Measurements from ENCODE around the gene CCDC85C. TPM values are rescaled to one million over a fixed set of nuclear protein-coding genes. Genes with fewer than 3 reads are reported as not detected.

The CCDC85C gene
- total RNA-seq, 2 donors from 2014 or later, result 54.0 to 73.4 TPM

DNA sequence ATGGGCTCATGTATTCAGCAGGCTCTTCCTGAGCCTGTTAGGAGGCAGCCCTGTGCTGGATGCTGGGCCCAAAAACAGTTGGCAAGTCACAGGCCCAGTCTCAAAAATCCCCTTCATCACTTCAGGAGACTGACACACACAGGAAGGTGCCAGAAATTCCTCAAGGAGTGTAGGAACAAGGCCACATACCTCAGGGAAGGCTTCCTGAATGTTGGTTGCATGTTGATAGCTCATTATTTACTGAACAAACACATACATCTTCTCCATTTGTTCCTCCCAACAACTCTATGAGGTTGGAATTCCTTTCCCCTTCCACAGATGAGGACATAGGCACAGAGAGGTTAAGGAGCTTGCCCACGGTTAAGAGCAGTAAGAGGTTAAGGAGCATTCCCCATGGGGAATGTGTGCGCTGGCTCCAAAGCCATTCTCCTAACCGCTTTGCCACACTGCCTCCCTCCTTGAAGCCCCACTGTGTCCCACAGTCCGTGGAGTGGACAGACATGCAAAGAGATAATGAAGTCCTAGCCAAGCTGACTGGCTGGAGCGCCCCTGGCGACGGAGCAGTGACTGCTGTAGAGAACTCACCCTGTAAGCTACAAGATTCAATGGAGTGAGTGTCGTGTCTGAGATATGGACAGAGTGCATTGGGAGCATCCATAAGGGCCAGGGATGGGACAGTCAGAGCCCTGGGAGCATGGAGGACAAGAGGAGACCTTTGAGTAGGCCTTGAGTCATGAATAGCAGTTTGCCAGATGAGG lies 44.2 kb upstream of the CCDC85C start:
- no peak for DNase-seq
- Histone ChIP-seq H3K4me1 (no peaks in the 10 kb centered on the region), H3K27ac (no peak overlapping the region), H3K27me3 (peaks cover 12% of the 10 kb centered on the region), H3K4me3 (no peak overlapping the region), H3K9me3 (no peaks in the 10 kb centered on the region), H3K9ac (ENCODE audit: low read depth in 2 of 2, low read length in 2 of 2) (no peak overlapping the region), H3K36me3 (no peaks in the 10 kb centered on the region)
- TF ChIP-seq, protein P1, sequence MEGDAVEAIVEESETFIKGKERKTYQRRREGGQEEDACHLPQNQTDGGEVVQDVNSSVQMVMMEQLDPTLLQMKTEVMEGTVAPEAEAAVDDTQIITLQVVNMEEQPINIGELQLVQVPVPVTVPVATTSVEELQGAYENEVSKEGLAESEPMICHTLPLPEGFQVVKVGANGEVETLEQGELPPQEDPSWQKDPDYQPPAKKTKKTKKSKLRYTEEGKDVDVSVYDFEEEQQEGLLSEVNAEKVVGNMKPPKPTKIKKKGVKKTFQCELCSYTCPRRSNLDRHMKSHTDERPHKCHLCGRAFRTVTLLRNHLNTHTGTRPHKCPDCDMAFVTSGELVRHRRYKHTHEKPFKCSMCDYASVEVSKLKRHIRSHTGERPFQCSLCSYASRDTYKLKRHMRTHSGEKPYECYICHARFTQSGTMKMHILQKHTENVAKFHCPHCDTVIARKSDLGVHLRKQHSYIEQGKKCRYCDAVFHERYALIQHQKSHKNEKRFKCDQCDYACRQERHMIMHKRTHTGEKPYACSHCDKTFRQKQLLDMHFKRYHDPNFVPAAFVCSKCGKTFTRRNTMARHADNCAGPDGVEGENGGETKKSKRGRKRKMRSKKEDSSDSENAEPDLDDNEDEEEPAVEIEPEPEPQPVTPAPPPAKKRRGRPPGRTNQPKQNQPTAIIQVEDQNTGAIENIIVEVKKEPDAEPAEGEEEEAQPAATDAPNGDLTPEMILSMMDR (IDR thresholded peaks at IDR 0.05), result no peak
- intact Hi-C loops (cut with DNase I), result no loop called here

DNA sequence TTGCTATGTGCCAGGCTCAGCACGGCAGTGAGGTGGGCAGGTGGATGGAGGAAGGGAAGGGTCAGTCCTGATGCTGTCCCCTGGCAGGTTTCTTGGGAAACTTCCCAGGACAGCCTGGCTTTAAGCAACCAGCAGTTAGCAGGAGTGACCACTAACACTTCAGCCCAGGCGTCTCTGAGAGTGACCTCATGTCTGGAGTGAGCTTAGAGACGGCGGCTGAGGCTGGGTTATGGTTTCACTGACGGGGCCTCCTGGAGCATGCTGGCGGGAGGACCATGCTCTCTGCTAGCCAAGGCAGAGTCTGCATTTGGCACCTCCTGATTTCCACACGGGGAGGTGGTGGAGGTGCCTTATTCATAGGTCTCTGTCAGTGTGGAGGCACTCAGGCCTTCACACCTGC lies 43.4 kb upstream of the CCDC85C start:
- H3K36me3 ChIP-seq, result no peaks in the 10 kb centered on the region
- no peaks in the 10 kb centered on the region for H3K4me1 ChIP-seq
- no peak for DNase-seq
- H3K4me3 ChIP-seq, result no peak overlapping the region
- peaks cover 12% of the 10 kb centered on the region for H3K27me3 ChIP-seq
- H3K27ac ChIP-seq, result no peak overlapping the region
- H3K9ac ChIP-seq (ENCODE audit: low read depth in 2 of 2, low read length in 2 of 2), result no peak overlapping the region
- TF ChIP-seq, protein P1 (IDR thresholded peaks at IDR 0.05), result no peak
- intact Hi-C loops (cut with DNase I), result no loop called here
- H3K9me3 ChIP-seq, result no peaks in the 10 kb centered on the region

DNA sequence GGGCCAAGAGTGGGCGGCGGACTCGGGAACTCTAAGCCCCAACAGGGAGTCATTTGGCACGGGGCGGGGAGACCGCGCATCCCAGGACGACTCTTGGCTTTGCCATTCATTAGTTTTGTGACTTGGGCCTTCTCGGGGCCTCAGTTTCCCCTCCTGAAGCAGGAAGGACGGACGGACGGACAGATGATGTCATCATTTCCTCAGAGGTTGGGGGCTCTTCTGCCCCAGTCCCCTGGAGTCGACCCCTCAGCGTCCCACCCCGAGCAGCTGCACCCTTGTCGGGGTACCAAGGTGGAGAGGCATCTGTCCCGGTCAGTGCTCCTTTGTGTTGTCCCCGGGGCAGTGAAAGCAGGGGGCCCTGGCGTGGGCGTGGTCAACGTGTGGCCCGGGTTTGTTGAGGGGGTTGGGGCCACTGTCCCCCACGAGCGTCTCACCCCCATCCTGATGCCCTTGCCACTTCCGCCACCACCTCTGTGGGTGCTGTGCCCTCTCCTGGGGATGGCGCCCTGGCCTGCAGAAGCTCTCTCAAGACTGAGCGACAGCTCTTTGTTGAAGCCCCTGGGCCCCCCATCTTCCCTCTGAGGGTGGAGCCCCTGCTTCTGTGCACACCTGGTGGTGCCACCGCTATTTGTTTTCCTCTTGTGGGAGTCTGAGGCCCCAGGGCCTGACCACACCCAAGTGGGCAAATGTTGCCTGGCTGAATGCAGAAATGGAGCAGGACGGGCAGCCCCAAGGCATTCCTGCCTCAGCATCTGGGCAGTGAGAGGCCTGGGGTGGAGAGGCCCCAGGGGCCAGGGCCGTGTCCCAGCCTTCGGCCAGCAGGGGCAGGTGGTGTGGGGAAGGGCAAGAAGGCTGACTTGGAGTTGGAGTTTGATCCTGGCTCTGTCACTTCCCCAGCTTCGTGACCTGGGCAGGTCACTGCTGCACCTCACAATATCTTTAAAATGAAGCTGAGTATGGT lies 41.8 kb upstream of the CCDC85C start:
- Histone ChIP-seq H3K27me3 (peaks cover 12% of the 10 kb centered on the region), H3K27ac (no peak overlapping the region), H3K9me3 (no peaks in the 10 kb centered on the region), H3K9ac (ENCODE audit: low read depth in 2 of 2, low read length in 2 of 2) (peak overlapping the region in 1 of 2 donors; percentile 26), H3K36me3 (no peaks in the 10 kb centered on the region), H3K4me3 (peak overlapping the region; percentile 33), H3K4me1 (no peaks in the 10 kb centered on the region)
- TF ChIP-seq, protein P1 (IDR thresholded peaks at IDR 0.05), result no peak
- intact Hi-C loops (cut with DNase I), result no loop called here
- DNase-seq, result no peak

DNA sequence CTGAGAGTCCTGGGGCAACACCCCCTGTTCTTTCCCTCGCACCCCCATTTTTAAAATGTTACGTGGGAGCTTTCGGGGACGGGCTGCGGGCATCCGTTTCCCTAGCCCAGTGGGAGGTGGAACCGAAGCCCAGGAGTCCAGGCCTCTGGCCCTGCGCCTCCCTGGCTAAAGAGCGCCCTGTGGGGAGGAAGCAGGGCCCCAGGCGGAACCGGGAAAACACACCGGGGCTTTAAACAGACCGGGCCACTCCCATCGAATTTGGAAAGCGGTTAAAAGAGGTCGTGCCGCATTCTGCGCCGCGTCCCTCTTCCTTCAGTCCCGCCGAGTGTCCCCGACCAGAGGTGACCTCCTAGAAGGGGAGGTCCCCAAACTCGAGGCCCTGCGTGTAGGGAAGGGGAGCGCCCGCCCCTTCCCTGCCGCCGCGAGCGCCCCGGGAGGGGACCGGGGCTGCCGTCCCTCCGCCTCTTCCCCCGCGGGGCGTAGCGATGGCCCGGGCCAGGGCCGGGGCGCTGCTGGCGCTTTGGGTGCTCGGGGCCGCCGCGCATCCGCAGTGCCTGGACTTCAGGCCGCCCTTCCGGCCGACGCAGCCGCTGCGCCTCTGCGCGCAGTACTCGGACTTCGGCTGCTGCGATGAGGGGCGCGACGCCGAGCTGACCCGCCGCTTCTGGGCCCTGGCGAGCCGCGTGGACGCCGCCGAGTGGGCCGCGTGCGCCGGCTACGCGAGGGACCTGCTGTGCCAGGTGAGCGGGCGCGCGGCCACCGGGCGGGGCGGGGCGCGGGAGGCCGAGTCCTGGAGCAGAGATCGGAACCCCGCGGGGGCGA lies 40.9 kb upstream of the CCDC85C start, which contains the start of gene HHIPL1:
Gene HHIPL1 (plus strand): TSS at position 407 of the 822 bp plus-strand sequence. CDS start 79 bp downstream, at position 486.
- H3K27ac ChIP-seq, result no peak within 1 kb of the TSS
- intact Hi-C loops (cut with DNase I), result no loop called here
- peak within 1 kb of the TSS in 1 of 2 donors; percentile 26 for H3K9ac ChIP-seq (ENCODE audit: low read depth in 2 of 2, low read length in 2 of 2)
- no peaks in the 10 kb centered on the region for H3K36me3 ChIP-seq
- H3K27me3 ChIP-seq, result peaks cover 12% of the 10 kb centered on the region
- DNase-seq, result no peak
- no peaks in the 10 kb centered on the region for H3K9me3 ChIP-seq
- H3K4me1 ChIP-seq, result no peaks in the 10 kb centered on the region
- TF ChIP-seq, protein P1 (IDR thresholded peaks at IDR 0.05), result no peak
- peak within 1 kb of the TSS; percentile 33 for H3K4me3 ChIP-seq

Measured in colonic mucosa (tissue), 4 donors.